Osteocyte (in vitro differentiated cells): ENCODE data around the gene FUBP3. TPM values are rescaled to one million over a fixed set of nuclear protein-coding genes. Genes with fewer than 3 reads are reported as not detected.

Experiments
- DNase-seq: peaks from one replicate; pipeline ENCODE4 v3.0.0; 2021; ENCODE audit warnings: mixed read lengths; ENCODE audit not compliant: unreplicated experiment; ENCODE audit errors: extremely low spot score
- H3K27ac Mint-ChIP-seq: one replicate; pipeline ENCODE4 v1.8.0; 2021; ENCODE audit warnings: mild to moderate bottlenecking, mixed read lengths; ENCODE audit not compliant: unreplicated experiment
- H3K27me3 Mint-ChIP-seq: one replicate; pipeline ENCODE4 v1.8.0; 2021; ENCODE audit warnings: mixed read lengths; ENCODE audit not compliant: unreplicated experiment
- H3K36me3 Mint-ChIP-seq: one replicate; pipeline ENCODE4 v1.8.0; 2021; ENCODE audit warnings: mixed read lengths; ENCODE audit not compliant: unreplicated experiment
- H3K4me1 Mint-ChIP-seq: one replicate; pipeline ENCODE4 v1.8.0; 2021; ENCODE audit warnings: mixed read lengths; ENCODE audit not compliant: unreplicated experiment
- H3K4me3 Mint-ChIP-seq: one replicate; pipeline ENCODE4 v1.8.0; 2021; ENCODE audit warnings: mild to moderate bottlenecking, moderate library complexity, mixed read lengths; ENCODE audit not compliant: unreplicated experiment
- H3K9me3 Mint-ChIP-seq: one replicate; pipeline ENCODE4 v1.8.0; 2021; ENCODE audit warnings: mixed read lengths; ENCODE audit not compliant: unreplicated experiment
- total RNA-seq: library from RNA; stranded (reverse); gene quantifications from 2 replicates; pipeline ENCODE4 v1.2.1, GENCODE V29; 2021
- TF ChIP-seq, protein P1 (sequence below): fragments of 200-600 bp; sonication (generic); IDR thresholded peaks from 2 replicates; pipeline ENCODE4 v1.5.0; 2021; ENCODE audit warnings: antibody characterized with exemption, mild to moderate bottlenecking, moderate library complexity

The FUBP3 gene
- total RNA-seq, 1 donor from 2014 or later: 72.7 TPM

DNA sequence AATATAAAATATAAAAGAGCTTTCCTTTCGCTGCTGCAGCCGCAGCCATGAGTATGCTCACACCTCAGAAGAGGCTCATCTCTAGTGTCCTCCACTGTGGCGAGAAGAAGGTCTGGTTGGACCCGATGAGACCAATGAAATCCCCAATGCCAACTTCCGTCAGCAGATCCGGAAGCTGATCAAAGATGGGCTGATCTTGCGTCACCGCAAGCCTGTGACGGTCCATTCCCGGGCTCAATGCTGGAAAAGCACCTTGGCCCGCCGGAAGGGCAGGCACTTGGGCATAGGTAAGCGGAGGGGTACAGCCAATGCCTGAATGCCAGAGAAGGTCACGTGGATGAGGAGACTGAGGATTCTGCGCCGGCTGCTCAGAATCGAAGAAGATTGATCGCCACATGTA lies 72.4 kb downstream of the FUBP3 start:
- no peak overlapping the region for H3K27ac Mint-ChIP-seq
- peaks cover 51% of the 10 kb centered on the region for H3K27me3 Mint-ChIP-seq
- H3K4me1 Mint-ChIP-seq: no peaks in the 10 kb centered on the region
- H3K9me3 Mint-ChIP-seq: no peaks in the 10 kb centered on the region
- DNase-seq: no peak
- no peaks in the 10 kb centered on the region for H3K36me3 Mint-ChIP-seq
- H3K4me3 Mint-ChIP-seq: no peak overlapping the region
- TF ChIP-seq, protein P1, sequence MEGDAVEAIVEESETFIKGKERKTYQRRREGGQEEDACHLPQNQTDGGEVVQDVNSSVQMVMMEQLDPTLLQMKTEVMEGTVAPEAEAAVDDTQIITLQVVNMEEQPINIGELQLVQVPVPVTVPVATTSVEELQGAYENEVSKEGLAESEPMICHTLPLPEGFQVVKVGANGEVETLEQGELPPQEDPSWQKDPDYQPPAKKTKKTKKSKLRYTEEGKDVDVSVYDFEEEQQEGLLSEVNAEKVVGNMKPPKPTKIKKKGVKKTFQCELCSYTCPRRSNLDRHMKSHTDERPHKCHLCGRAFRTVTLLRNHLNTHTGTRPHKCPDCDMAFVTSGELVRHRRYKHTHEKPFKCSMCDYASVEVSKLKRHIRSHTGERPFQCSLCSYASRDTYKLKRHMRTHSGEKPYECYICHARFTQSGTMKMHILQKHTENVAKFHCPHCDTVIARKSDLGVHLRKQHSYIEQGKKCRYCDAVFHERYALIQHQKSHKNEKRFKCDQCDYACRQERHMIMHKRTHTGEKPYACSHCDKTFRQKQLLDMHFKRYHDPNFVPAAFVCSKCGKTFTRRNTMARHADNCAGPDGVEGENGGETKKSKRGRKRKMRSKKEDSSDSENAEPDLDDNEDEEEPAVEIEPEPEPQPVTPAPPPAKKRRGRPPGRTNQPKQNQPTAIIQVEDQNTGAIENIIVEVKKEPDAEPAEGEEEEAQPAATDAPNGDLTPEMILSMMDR: no peak

DNA sequence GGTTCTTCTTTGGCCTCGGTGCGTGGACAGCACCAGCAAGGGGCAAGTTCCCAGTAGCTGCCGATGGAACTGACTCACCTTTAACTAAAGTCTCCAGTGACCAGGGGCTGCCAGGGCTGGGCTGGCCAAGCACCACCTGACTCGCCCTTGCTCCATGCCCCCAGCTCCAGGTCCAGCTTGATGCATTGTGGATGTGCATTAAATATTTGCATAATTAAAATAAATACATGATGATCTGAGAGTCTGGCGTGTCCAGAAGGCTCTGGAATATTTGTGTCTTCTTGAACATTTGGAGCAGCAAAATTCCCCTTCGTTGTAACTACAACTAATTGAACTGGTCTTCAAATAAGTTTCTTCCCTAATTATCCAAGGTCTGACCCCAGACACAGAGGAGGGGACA lies 75.5 kb downstream of the FUBP3 start:
- H3K9me3 Mint-ChIP-seq: no peaks in the 10 kb centered on the region
- H3K27ac Mint-ChIP-seq: no peak overlapping the region
- no peak overlapping the region for H3K4me3 Mint-ChIP-seq
- H3K4me1 Mint-ChIP-seq: peaks cover 3% of the 10 kb centered on the region
- DNase-seq: no peak
- TF ChIP-seq, protein P1: no peak
- peaks cover 70% of the 10 kb centered on the region for H3K27me3 Mint-ChIP-seq
- H3K36me3 Mint-ChIP-seq: no peaks in the 10 kb centered on the region

DNA sequence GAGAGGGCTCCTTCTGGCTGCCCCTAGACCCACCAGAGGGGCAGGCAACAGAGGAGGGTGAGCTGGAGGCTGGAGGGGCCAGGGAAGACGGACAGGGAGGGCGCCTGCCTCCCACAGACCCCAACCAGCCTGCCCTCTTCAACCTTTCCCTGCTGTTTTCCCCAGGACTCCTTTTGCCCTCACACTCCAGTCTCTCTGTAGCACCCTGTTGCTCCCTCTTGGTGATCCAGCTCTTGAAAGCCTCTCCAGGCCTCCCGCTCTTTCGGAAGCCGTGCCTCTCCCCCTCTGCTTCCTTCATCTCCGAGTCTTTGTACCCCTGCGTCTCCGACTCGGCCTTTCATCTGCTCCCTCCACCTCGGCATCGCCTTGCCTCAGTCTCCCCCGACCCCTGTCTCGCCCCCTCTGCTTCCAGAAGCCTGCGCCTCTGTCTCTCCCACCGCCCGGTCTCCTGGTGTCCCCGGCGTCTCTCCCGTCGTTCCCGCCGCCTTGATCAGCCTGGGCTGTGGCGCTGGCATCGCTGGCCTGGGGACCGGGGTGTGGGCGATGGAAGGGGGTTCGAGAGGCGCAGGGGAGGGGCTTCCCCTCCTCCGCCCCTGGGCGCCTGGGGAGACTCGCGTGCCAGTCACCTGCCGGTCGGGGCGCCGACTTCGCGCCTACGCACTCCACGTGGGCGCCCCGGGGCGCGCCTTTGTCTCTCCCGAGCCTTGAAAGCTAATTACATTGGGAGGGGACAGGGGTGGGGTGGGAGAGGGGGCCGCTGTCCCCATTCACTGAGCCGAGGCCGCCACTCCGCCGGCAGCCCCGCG lies 79.7 kb downstream of the FUBP3 start:
- Mint-ChIP-seq H3K36me3 (no peaks in the 10 kb centered on the region), H3K4me3 (peak overlapping the region; percentile 18), H3K27ac (no peak overlapping the region), H3K4me1 (peaks cover 24% of the 10 kb centered on the region), H3K27me3 (peaks cover 78% of the 10 kb centered on the region), H3K9me3 (no peaks in the 10 kb centered on the region)
- TF ChIP-seq, protein P1: no peak
- no peak for DNase-seq

DNA sequence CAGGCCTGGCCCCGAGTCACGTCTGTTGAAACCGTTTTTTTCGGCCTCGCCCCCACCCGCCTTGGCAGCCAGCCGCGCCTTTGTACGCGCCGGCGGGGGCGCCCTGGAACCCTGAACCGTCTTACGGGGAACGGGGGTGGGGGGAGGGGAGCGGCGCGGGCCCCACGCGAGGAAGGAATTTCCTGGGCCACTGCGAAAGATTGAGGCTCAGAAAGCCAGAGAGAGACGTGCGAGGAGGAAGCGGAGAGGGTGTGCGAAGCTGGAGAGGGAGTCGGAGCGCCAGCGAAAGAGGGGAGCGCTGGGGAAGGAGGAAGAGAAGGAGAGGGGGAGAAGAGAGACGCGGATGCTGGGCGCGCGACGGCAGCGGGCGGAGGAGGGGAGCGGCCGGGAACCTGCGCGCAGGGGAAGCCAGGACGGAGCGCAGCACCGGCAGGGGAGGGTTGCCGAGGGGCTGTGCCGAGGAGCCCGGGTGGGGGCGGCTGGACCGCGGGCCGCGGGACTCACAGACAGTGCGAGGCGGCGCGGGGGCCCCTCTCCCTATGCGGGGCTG lies 80.4 kb downstream of the FUBP3 start:
- Mint-ChIP-seq H3K9me3 (no peaks in the 10 kb centered on the region), H3K27ac (no peak overlapping the region), H3K27me3 (peaks cover 78% of the 10 kb centered on the region), H3K4me1 (peaks cover 27% of the 10 kb centered on the region), H3K36me3 (no peaks in the 10 kb centered on the region), H3K4me3 (peak overlapping the region; percentile 40)
- TF ChIP-seq, protein P1: no peak
- DNase-seq: no peak

DNA sequence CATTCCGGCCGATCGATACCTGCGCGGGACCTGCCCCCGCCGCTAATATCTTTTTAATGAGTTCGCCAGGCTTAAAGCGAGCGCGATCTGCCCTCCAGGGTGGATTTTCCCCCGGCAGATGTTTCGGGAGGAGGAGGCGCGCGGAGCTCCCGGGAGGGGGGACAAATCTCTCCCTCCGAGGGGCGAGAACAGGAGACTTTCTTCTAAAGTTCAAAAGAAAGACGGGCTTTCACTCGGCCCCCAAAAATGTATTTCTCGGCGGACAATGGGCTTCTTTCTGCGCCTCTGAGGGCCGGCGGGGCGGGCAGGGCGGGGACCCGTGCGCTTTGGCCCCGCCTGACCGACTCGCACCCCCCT lies 80.9 kb downstream of the FUBP3 start:
- Mint-ChIP-seq H3K4me1 (peaks cover 28% of the 10 kb centered on the region), H3K27me3 (peaks cover 74% of the 10 kb centered on the region), H3K4me3 (peak overlapping the region; percentile 38), H3K9me3 (no peaks in the 10 kb centered on the region), H3K36me3 (no peaks in the 10 kb centered on the region), H3K27ac (no peak overlapping the region)
- TF ChIP-seq, protein P1: no peak
- DNase-seq: no peak
